K562 (cell line): ENCODE data around the gene ANKRD2. TPM values are rescaled to one million over a fixed set of nuclear protein-coding genes. Genes with fewer than 3 reads are reported as not detected.
A peak's percentile ranks its signal among the peaks of the same experiment; 100 is the strongest.

Experiments
- CHD7 ChIP-seq: fragments of 200-600 bp; sonication (generic); IDR thresholded peaks from one replicate; pipeline ENCODE4 v1.6.1; 2012; ENCODE audit warnings: mild to moderate bottlenecking, low read depth, low read length, inconsistent platforms
- RFX1 ChIP-seq: fragments of 450-650 bp; IDR thresholded peaks from 2 replicates; pipeline ENCODE4 v1.6.1; 2016; ENCODE audit warnings: mild to moderate bottlenecking, moderate library complexity
- SMARCE1 ChIP-seq: fragments of 450-650 bp; IDR thresholded peaks from 2 replicates; pipeline ENCODE4 v1.7.1; 2016; ENCODE audit warnings: mild to moderate bottlenecking
- ZNF316 ChIP-seq: fragments of 450-650 bp; IDR thresholded peaks from 2 replicates; pipeline ENCODE4 v1.6.1; 2016
- polyA plus RNA-seq, 8 experiments: library from polyadenylated mRNA; depleted of rRNA in 4 of 8; stranded (reverse) in 5 of 8; unstranded in 3 of 8; fragments of >200 nt; fragmentation: Nextera tagmentation in 2 of 8; fragmentation: Illumina TruSeq in 1 of 8; extraction: Ambion mirVana in 2 of 8; extraction: Trizol in 1 of 8; gene quantifications; 2 replicates each; pipeline versions ENCODE4 v1.2.1 to v1.2.3, GENCODE V29; 2011 to 2014; ENCODE audit warnings: inconsistent platforms in 1 of 8, missing spikeins in 1 of 8
- total RNA-seq, 7 experiments: library from RNA; depleted of rRNA in 6 of 7; stranded (reverse); fragments of >200 nt in 6 of 7; fragmentation: Illumina TruSeq in 2 of 7; extraction: Trizol in 2 of 7; gene quantifications; 2 replicates each; pipeline versions ENCODE4 v1.2.1 to v1.2.3, GENCODE V29; 2011 to 2021; ENCODE audit warnings: low replicate concordance in 1 of 7

The ANKRD2 gene
- total and polyA plus RNA-seq, 9 of the 15 experiments (the other 6 are each of a cell fraction or from before 2014, with no cell fraction given) = not detected

GRCh38 chr10:97542169-97543024, 30.2 kb upstream of the ANKRD2 start (continued):
- TF ChIP-seq CHD7 = no peak
- peak; percentile 73 for TF ChIP-seq ZNF316
- TF ChIP-seq SMARCE1 = 0 out of 2 replicates have a peak, but pooled peaks have one; percentile 48
- 0 out of 2 replicates have a peak, but pooled peaks have one; percentile 15 for TF ChIP-seq RFX1
- TF ChIP-seq, all 486 proteins: peak for 19
